CD4-positive, alpha-beta T cell treated with Interleukin-12 subunit alpha and Interleukin-12 subunit beta, for 1 hour (primary cell): ENCODE results near the gene HEMK1.

Experiments used
- DNase-seq: peaks from one replicate; pipeline ENCODE4 v3.0.0-alpha.2; 2020

Gene HEMK1

GRCh38 chr3:50575372-50575771 is 6.0 kb downstream of the HEMK1 start:
- DNase-seq, result no peak

DNA sequence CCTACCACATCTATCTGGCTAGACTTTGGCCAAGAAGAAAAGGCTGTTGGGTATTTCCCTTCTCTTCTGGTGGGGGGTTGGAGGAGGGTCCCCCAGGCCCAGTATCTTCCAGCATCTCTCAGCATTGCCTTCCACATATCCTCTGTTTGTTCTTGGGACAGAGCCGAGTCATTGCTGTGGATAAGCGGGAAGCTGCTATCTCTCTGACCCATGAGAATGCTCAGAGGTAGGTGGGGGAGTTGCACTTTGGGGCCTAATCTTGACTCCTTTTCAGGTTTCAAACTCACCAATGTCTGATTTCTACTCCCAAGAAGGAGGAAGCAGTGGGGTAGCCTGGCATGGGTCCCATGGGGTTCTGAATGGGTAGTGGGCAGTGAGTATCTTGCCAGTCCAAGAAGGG is 8.0 kb downstream of the HEMK1 start:
- no peak for DNase-seq

GRCh38 chr3:50580683-50581458 is 11.5 kb downstream of the HEMK1 start:
- DNase-seq, result peak; percentile 18

DNA sequence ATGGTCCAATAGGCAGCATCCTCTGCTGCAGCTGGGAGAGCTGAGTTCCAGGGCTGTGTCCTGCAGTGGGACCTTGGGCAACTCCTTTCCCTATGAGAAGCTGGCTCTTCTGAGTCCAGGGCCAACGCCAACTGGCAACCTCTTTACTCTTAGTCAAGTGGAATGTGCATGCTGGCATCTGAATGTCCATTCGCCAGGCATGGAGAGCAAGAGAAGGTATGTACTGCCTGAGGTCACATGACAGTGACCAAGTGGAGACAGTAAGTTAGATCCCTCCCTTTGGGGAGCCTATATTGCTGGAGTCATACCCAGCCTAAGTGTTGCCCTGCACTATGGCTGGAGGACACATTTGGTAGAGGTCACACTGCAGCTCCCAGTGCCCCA is 12.1 kb downstream of the HEMK1 start:
- DNase-seq, result no peak

DNA sequence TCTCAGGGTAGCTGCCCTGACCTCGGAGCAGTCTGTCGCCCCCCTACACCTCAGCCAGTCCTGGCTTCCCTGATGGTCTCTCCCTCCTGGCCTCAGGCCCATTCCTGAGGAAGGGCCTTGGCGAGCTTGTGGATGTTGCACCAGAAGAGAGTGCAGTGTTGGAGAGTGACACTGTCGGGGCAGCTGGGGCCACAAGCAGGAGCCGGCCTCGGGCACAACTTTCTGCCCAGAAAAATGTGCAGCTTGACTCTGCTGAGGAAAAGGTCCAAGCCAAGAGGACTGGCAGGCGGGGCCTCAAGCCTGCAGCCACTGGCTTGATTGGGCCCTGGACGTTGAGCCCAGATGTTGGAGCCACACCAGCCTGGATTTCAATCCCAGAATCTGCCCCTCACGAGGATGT is 12.8 kb downstream of the HEMK1 start:
- no peak for DNase-seq

DNA sequence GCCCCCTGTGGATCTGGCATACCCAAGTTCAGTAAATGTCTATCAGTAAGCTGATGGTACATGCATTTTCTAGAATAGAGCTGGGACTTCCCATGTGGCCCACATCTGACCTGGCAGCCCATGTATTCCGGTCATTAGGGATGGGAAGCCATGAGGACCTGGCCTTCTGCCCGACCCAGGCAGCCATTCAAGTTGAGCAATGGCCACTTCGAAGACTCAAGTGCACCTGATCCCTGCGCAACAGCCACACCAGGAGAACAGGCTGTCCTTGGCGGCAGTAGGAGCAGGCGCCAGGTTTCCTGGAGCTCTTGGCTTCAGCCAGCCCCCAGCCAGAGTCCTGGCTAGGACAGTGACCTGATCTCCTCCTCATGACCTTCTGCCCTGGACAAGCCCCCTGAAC is 14.6 kb downstream of the HEMK1 start:
- no peak for DNase-seq

- DNase-seq, result no peak
Measured at GRCh38 chr3:50584391-50584790, 15.1 kb downstream of the HEMK1 start.

DNA sequence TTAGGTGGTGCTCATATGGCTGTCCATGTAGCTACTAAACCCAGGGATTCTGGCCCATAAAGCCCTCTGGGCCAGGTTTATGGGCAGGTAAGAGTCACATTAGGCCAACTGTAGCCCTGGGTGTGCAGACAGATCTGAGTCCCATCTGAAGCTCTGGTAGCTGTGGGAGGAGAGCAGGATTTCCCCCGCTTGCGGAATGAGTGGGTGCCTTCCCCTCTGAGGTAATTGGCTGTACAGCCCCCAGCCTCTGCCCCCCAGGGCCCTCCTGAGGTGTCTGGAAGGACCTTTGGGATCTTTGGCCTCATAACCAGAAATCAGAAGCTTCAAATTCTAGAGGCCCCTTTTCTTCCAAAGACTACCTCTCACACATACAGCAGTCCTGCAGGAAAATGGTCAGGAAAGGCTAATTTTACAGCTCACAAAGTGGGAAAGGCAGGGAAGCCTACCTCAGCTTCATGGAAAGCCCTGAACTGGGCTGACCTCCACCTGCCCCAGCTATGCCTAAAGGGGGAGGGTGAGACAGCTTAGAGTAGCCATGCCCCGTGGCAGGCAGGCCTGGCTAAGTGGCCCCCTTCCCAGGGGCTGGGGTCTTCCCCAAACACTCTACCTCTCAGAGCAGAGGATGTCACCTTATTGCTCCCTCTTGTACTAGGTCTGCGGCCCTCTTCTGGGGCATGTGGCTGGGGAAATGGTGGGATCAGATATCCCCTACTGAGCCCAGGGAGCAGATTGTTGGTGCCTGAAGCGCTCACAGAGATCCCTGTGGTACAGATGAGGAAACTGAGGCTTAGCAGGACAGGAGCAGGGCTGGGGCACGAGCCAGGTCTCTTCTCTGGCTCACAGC is 16.8 kb downstream of the HEMK1 start:
- DNase-seq, result no peak

- no peak for DNase-seq
Measured at GRCh38 chr3:50586763-50587070, 17.4 kb downstream of the HEMK1 start.

DNA sequence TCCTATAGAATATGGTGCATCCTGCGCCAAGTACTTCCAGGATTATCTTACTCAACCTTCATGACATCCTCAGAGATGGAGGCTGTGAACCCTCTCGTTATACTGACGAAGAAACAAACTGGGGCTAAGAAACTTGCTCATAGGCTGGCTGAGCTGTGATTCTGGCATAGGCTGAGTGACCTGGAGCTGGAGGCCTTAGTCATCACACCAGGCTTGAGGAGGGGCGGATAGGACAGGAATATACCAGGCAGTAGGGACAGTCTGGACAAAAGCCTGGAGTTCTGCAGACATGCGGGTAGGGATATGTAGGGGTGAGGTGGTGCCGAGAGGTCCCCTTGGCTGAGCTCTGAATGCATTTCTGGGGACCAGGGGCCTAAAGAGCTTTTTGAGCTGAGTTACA is 18.1 kb downstream of the HEMK1 start:
- DNase-seq, result no peak

DNA sequence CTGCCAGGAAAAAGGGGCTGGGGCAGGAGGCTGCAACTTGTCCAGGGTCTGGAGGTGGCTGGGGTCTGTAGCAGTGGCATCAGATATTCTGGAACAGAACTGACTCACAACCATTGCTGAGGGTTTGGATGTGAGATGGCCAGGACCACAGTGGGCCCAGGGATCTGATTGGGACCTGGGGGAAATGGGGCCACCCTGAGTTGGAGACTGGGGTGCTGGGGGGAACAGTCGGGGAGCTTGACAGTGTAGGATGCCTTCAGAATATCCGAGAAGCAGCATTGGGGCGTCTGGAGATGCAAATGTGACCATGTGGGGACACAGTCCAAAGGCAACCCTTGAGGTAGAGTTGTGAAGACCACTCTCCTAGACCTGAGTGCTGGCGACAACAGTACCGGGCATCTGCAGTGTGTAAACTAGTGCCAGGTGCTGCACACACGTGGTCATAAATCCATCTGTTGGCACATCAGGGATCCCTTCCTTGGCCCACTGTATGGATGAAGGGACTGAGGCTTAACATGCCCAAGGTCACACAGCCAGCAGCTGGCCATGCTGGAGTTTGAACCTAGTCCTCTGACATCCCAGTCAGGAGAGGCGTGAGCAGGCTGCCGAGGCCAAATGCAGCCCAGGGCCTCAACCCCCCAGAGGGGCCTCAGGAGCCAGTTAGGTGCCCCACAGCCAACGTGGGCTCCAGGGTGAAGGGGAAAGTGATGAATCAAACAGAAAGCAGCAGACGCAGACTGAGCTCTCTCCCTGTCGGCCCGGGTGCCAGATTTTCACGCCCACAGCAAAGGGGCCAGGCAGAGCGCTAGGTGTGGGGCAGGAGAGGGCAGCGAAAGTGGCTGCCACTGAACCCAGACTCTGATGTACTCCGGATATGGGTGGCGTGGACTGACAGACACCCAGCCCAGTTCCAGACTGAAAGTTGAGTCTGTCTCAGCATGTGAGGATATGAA is 18.8 kb downstream of the HEMK1 start:
- DNase-seq, result peak; percentile 70

DNA sequence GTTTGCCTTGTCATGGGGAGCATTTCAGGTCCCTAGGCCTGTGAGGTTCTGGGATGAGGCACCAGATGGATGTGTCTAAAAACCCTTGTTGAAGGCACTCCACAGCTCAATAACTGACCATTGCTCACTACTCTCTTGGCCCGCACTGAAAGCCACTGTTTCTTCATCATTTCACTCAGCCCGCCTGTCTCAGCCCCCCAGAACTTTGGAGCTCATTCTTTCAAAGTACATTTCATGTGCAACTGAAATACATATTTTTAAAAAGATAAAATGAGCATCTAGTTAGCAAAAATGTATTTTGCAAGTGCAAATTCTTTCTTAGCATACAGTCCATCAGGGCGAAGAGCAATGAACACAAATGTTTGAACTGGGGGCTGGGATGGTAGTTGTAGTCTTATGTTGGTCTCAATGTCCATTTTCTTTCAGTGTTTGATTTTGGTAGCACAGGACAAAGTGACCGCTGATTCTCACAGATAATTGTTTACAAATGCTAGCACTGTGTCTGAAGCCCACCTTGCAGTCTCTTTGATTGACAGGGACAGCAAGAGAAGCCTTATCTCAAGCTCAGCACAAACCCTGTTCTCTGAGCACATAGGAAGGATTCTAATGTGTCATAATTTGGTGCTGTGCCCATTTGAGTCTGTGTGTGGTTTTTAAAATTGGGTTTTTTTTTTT is 19.6 kb downstream of the HEMK1 start:
- no peak for DNase-seq

- DNase-seq, result no peak
Measured at GRCh38 chr3:50591196-50591741, 21.9 kb downstream of the HEMK1 start.

DNA sequence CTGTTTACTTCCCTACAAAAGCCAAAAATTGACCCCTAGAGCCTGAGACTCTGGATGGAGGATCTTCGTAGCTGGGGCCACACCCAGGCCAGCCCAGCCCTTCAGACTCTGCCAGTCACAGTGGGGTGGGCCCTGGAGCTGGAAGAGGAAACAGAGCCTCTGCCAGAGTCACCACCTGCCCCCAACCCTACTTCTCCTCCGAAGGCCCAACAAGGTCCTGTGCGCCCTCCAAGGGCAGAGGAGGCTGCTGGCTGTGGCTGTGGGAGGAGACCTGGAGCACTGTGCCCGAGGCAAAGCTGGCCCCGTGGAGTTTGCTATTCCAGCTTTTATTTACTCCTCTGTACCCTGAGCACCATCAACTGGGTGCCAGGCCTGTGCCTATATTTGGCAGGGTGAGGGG is 23.2 kb downstream of the HEMK1 start:
- DNase-seq, result no peak

GRCh38 chr3:50594253-50594785 is 25.0 kb downstream of the HEMK1 start:
- no peak for DNase-seq

GRCh38 chr3:50599115-50599715 is 29.9 kb downstream of the HEMK1 start:
- DNase-seq, result no peak

- DNase-seq, result no peak
Measured at GRCh38 chr3:50599716-50600118, 30.4 kb downstream of the HEMK1 start.

DNA sequence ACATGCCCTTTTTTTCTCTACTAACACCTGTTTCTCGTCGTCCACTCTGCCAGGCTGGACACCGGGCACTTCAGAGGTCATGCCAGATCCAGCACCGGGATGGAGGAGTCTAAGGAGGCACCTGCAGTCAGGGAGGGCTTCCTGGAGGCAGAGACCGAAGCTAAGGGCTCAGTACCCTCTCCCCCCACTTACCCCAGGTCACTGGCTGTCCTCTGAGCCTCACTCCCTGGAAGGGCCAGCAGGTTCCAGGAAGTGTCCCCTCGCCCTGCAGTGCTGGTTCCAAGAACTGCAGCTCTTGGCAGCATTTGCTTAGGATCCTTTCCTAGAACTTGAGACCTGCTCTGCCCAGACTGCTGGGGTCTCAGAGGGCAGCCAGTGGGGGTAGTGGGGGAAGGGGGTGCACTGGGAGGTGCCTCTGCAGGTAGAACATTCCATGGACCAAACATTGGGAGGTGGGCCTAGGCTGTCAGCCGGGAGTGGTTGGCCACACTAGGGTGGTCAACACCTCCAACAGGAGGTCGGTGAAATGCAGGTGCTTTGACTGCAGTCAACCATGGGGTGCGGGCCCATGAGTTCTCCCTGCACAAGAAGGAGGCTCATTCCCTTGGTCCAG is 30.9 kb downstream of the HEMK1 start:
- DNase-seq, result no peak

- DNase-seq, result peak; percentile 70
Measured at GRCh38 chr3:50600841-50601591, 31.7 kb downstream of the HEMK1 start.

DNA sequence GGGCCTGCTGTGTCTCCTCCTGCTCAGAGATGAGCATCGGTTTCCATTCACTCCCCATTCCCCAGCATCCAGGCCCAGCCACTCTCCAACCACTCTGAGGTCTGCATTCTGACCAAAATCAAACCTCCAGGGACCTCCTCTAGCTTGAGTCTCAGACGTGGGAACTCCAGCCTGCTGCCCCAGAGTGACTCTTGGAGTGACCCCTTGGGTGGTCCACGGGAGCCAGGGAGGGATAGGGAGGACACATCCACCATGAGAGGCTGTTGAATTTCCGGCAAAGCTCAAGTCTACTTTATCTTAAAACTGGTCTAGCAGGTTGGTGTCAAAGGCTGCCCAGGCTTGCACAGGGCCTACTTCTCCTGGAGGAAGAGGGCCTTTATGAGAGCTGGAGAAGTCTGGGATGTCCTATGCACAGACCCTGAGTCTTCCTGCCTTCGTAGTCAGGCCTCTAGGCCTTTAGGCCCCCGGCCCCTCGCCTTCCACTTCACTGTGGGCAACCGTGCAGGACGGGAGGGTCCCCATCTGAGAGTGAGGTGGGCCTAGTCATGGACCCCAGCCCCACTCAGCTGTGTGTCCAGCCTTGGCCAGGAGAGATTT is 33.4 kb downstream of the HEMK1 start:
- DNase-seq, result no peak
